ENCODE results near the gene SRGAP1.

DNA sequence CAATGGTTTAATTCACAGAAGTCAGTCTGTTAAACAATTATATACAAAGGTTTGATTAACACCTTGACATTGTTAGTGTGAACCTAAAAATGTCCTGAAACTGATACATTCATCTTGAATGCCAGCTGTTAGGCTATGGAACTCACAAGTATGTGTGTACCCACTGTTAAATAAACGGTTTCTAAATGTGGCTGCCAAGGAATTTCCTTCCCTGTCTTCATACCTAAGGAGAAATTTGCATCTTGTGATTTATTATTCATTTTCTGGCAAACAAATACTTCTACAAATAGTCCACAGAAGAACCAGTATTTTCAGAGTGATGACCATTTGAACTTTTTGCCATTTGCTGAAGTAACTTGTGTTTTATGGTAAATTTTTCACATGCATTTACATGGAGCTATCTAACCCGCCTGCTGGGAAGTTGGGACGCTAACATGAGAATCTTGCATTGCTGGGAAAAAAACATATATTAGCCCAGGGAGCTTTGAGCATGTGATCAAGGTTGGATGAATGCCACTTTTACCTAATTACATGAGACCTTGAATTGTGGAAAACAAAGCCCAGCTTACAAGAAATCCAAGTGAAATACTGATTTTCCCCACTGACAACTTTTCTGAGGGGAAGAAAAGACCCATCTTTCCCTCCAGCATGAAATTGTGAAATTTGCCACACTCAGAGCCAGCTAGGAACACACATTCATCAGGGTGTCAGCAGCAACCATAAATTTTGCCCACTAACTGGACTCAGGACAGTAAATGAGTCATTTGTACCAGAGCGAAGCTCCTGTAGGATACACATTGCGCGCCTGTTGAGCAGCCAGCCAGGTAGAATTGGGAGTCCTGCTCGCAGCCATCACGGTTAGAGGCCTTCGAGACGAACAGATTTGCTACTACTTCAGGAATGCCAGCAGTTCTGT is 259.6 kb downstream of the SRGAP1 start:
- TF ChIP-seq EZH2 (IDR thresholded peaks at IDR 0.05; ENCODE audit: borderline replicate concordance), result no peak
- TF ChIP-seq, protein P1, sequence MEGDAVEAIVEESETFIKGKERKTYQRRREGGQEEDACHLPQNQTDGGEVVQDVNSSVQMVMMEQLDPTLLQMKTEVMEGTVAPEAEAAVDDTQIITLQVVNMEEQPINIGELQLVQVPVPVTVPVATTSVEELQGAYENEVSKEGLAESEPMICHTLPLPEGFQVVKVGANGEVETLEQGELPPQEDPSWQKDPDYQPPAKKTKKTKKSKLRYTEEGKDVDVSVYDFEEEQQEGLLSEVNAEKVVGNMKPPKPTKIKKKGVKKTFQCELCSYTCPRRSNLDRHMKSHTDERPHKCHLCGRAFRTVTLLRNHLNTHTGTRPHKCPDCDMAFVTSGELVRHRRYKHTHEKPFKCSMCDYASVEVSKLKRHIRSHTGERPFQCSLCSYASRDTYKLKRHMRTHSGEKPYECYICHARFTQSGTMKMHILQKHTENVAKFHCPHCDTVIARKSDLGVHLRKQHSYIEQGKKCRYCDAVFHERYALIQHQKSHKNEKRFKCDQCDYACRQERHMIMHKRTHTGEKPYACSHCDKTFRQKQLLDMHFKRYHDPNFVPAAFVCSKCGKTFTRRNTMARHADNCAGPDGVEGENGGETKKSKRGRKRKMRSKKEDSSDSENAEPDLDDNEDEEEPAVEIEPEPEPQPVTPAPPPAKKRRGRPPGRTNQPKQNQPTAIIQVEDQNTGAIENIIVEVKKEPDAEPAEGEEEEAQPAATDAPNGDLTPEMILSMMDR (IDR thresholded peaks at IDR 0.05; ENCODE audit: poor library complexity), result no peak
- no peak for TF ChIP-seq EZH2phosphoT487 (IDR thresholded peaks at IDR 0.05; ENCODE audit: low read depth, severe bottlenecking, unreplicated experiment)
